ENCODE results near the gene OSCP1. TPM values are rescaled to one million over a fixed set of nuclear protein-coding genes. Genes with fewer than 3 reads are reported as not detected.

OSCP1 gene
- total and polyA plus RNA-seq, 2 experiments from 2014 or later: 2.2 to 2.6 TPM

DNA sequence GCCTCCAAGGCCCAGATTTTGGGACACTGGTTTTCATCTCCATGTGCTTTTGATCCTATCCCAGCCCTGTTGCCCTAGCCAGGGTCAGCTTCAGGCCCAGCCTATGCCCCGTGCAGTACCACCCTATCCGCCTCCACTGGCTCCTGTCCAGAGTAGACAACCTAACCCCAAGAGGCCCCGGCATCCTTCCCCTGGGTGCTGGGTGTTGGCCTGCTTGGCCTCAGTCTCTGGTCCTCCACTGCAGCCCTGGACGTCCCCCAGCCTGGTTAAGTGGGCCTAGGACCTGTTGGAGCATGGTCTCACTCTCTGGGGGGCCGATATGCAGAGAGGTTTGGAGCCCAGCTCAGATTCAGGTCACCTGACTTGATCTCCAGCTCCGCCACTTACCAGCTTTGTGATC lies 30.8 kb upstream of the OSCP1 start (continued):
- TF ChIP-seq, protein P1, sequence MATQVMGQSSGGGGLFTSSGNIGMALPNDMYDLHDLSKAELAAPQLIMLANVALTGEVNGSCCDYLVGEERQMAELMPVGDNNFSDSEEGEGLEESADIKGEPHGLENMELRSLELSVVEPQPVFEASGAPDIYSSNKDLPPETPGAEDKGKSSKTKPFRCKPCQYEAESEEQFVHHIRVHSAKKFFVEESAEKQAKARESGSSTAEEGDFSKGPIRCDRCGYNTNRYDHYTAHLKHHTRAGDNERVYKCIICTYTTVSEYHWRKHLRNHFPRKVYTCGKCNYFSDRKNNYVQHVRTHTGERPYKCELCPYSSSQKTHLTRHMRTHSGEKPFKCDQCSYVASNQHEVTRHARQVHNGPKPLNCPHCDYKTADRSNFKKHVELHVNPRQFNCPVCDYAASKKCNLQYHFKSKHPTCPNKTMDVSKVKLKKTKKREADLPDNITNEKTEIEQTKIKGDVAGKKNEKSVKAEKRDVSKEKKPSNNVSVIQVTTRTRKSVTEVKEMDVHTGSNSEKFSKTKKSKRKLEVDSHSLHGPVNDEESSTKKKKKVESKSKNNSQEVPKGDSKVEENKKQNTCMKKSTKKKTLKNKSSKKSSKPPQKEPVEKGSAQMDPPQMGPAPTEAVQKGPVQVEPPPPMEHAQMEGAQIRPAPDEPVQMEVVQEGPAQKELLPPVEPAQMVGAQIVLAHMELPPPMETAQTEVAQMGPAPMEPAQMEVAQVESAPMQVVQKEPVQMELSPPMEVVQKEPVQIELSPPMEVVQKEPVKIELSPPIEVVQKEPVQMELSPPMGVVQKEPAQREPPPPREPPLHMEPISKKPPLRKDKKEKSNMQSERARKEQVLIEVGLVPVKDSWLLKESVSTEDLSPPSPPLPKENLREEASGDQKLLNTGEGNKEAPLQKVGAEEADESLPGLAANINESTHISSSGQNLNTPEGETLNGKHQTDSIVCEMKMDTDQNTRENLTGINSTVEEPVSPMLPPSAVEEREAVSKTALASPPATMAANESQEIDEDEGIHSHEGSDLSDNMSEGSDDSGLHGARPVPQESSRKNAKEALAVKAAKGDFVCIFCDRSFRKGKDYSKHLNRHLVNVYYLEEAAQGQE (IDR thresholded peaks at IDR 0.05; ENCODE audit: unreplicated experiment): no peak
- TF ChIP-seq, protein P2, sequence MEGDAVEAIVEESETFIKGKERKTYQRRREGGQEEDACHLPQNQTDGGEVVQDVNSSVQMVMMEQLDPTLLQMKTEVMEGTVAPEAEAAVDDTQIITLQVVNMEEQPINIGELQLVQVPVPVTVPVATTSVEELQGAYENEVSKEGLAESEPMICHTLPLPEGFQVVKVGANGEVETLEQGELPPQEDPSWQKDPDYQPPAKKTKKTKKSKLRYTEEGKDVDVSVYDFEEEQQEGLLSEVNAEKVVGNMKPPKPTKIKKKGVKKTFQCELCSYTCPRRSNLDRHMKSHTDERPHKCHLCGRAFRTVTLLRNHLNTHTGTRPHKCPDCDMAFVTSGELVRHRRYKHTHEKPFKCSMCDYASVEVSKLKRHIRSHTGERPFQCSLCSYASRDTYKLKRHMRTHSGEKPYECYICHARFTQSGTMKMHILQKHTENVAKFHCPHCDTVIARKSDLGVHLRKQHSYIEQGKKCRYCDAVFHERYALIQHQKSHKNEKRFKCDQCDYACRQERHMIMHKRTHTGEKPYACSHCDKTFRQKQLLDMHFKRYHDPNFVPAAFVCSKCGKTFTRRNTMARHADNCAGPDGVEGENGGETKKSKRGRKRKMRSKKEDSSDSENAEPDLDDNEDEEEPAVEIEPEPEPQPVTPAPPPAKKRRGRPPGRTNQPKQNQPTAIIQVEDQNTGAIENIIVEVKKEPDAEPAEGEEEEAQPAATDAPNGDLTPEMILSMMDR (conservative IDR thresholded peaks at IDR 0.05; ENCODE audit: low read depth in 2 of 2): no peak
- TF ChIP-seq, protein P3, sequence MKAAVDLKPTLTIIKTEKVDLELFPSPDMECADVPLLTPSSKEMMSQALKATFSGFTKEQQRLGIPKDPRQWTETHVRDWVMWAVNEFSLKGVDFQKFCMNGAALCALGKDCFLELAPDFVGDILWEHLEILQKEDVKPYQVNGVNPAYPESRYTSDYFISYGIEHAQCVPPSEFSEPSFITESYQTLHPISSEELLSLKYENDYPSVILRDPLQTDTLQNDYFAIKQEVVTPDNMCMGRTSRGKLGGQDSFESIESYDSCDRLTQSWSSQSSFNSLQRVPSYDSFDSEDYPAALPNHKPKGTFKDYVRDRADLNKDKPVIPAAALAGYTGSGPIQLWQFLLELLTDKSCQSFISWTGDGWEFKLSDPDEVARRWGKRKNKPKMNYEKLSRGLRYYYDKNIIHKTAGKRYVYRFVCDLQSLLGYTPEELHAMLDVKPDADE (IDR thresholded peaks at IDR 0.05): no peak
- no peak for TF ChIP-seq ZNF114 (CRISPR knock-in tag; IDR thresholded peaks at IDR 0.05)
- no peak for TF ChIP-seq POLR2AphosphoS5 (IDR thresholded peaks at IDR 0.05; ENCODE audit: low read depth)
- no peak for TF ChIP-seq JUNB (IDR thresholded peaks at IDR 0.05; ENCODE audit: unreplicated experiment)
- TF ChIP-seq CREB1 (CRISPR knock-in tag; IDR thresholded peaks at IDR 0.05; ENCODE audit: low read depth): no peak
- no peak for TF ChIP-seq EZH2phosphoT487 (IDR thresholded peaks at IDR 0.05; ENCODE audit: unreplicated experiment)
- TF ChIP-seq STAT1 (IDR thresholded peaks at IDR 0.05; ENCODE audit: unreplicated experiment): no peak

DNA sequence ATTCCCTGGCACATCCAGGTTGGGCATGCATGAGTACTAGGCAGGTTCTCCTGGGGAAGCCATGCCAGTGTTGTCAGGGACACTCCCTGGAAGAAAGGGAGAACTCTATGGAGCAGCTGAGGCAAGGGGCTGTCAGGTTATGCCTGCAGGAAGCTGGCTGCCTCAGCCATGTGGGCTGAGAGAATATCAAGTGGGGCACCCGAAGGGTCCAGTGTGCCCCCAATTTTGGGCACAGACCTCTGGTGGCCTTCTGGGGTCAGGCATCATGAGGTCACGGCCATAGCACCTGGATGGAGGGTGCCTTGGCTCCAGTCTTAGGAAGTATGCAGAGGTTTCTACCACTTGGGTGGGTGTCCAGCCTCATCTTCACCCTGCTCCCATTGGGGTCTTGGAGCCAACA lies 29.9 kb upstream of the OSCP1 start:
- Histone ChIP-seq H3K79me2 (replicated peaks; ENCODE audit: insufficient read depth) (no peaks in the 10 kb centered on the region), H3K4me1 (ENCODE audit: insufficient read depth) (no peaks in the 10 kb centered on the region), H4K20me1 (replicated peaks; ENCODE audit: insufficient read depth) (no peaks in the 10 kb centered on the region), H3K27me3 (ENCODE audit: insufficient read depth) (no peaks in the 10 kb centered on the region), H3K27ac (ENCODE audit: low read depth) (no peak overlapping the region), H3K36me3 (ENCODE audit: insufficient read depth) (no peaks in the 10 kb centered on the region), H3K4me3 (no peak overlapping the region), H3F3A (replicated peaks; ENCODE audit: low read depth) (no peaks in the 10 kb centered on the region), H2AFZ (no peak overlapping the region), H3K4me2 (no peak overlapping the region), H3K9me2 (ENCODE audit: insufficient read depth) (no peaks in the 10 kb centered on the region)
- DNase-seq (ENCODE audit: low spot score) (no peak), ATAC-seq (no peak)
- H3K4me1 Mint-ChIP-seq: peaks cover 8% of the 10 kb centered on the region
- H3K4me3 Mint-ChIP-seq: no peak overlapping the region
- peaks cover 2% of the 10 kb centered on the region for H3K27me3 Mint-ChIP-seq (ENCODE audit: insufficient read depth, low read depth, poor library complexity)
- H3K36me3 Mint-ChIP-seq (ENCODE audit: low read depth): no peaks in the 10 kb centered on the region
- H3K27ac Mint-ChIP-seq: no peak overlapping the region
- H3K9me3 Mint-ChIP-seq: no peaks in the 10 kb centered on the region
- TF ChIP-seq STAT1 (IDR thresholded peaks at IDR 0.05; ENCODE audit: unreplicated experiment) (no peak), CREB1 (CRISPR knock-in tag; IDR thresholded peaks at IDR 0.05; ENCODE audit: low read depth) (no peak), EZH2 (IDR thresholded peaks at IDR 0.05; ENCODE audit: low read depth, unreplicated experiment) (no peak), JUNB (IDR thresholded peaks at IDR 0.05; ENCODE audit: unreplicated experiment) (no peak)
- TF ChIP-seq, protein P4, sequence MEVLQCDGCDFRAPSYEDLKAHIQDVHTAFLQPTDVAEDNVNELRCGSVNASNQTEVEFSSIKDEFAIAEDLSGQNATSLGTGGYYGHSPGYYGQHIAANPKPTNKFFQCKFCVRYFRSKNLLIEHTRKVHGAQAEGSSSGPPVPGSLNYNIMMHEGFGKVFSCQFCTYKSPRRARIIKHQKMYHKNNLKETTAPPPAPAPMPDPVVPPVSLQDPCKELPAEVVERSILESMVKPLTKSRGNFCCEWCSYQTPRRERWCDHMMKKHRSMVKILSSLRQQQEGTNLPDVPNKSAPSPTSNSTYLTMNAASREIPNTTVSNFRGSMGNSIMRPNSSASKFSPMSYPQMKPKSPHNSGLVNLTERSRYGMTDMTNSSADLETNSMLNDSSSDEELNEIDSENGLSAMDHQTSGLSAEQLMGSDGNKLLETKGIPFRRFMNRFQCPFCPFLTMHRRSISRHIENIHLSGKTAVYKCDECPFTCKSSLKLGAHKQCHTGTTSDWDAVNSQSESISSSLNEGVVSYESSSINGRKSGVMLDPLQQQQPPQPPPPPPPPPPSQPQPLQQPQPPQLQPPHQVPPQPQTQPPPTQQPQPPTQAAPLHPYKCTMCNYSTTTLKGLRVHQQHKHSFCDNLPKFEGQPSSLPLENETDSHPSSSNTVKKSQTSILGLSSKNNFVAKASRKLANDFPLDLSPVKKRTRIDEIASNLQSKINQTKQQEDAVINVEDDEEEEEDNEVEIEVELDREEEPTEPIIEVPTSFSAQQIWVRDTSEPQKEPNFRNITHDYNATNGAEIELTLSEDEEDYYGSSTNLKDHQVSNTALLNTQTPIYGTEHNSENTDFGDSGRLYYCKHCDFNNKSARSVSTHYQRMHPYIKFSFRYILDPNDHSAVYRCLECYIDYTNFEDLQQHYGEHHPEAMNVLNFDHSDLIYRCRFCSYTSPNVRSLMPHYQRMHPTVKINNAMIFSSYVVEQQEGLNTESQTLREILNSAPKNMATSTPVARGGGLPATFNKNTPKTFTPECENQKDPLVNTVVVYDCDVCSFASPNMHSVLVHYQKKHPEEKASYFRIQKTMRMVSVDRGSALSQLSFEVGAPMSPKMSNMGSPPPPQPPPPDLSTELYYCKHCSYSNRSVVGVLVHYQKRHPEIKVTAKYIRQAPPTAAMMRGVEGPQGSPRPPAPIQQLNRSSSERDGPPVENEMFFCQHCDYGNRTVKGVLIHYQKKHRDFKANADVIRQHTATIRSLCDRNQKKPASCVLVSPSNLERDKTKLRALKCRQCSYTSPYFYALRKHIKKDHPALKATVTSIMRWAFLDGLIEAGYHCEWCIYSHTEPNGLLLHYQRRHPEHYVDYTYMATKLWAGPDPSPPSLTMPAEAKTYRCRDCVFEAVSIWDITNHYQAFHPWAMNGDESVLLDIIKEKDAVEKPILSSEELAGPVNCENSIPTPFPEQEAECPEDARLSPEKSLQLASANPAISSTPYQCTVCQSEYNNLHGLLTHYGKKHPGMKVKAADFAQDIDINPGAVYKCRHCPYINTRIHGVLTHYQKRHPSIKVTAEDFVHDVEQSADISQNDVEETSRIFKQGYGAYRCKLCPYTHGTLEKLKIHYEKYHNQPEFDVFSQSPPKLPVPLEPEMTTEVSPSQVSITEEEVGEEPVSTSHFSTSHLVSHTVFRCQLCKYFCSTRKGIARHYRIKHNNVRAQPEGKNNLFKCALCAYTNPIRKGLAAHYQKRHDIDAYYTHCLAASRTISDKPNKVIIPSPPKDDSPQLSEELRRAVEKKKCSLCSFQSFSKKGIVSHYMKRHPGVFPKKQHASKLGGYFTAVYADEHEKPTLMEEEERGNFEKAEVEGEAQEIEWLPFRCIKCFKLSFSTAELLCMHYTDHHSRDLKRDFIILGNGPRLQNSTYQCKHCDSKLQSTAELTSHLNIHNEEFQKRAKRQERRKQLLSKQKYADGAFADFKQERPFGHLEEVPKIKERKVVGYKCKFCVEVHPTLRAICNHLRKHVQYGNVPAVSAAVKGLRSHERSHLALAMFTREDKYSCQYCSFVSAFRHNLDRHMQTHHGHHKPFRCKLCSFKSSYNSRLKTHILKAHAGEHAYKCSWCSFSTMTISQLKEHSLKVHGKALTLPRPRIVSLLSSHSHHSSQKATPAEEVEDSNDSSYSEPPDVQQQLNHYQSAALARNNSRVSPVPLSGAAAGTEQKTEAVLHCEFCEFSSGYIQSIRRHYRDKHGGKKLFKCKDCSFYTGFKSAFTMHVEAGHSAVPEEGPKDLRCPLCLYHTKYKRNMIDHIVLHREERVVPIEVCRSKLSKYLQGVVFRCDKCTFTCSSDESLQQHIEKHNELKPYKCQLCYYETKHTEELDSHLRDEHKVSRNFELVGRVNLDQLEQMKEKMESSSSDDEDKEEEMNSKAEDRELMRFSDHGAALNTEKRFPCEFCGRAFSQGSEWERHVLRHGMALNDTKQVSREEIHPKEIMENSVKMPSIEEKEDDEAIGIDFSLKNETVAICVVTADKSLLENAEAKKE (CRISPR knock-in tag; IDR thresholded peaks at IDR 0.05): no peak
- TF ChIP-seq, protein P3 (IDR thresholded peaks at IDR 0.05): no peak
